Measurements from ENCODE around the gene FAM131C.
"Not testable (repeated sequence)": the region's sequence is repeated elsewhere in the genome, so short reads cannot be mapped to it uniquely, and the experiment has no call there.

GRCh38 chr1:16051949-16052348, 21.5 kb downstream of the FAM131C start:
- TF ChIP-seq CTCF (IDR thresholded peaks at IDR 0.05; ENCODE audit: low read depth, low read length); MAX (IDR thresholded peaks at IDR 0.05; ENCODE audit: low read depth, low read length); POLR2A (IDR thresholded peaks at IDR 0.05; ENCODE audit: extremely low read depth, insufficient read length); MYC (IDR thresholded peaks at IDR 0.05; ENCODE audit: low read depth, low read length): not testable (repeated sequence)

All from NB4 (cell line).